H9 (cell line): Measurements from ENCODE around the gene NTNG2. TPM values are rescaled to one million over a fixed set of nuclear protein-coding genes. Genes with fewer than 3 reads are reported as not detected.

Source experiments
- DNase-seq: peaks from one replicate; pipeline ENCODE4 v3.0.0-alpha.2; 2017
- H2AFZ ChIP-seq: one replicate; pipeline ENCODE4 v1.6.1; 2013; ENCODE audit warnings: mild to moderate bottlenecking, low read length, control low read depth, moderate library complexity
- H2AK5ac ChIP-seq: 2 replicates; pipeline ENCODE4 v1.6.1; 2013; ENCODE audit warnings: low read length, control low read depth, mixed read lengths; ENCODE audit not compliant: insufficient read length
- H2BK120ac ChIP-seq: one replicate; pipeline ENCODE4 v1.6.1; 2013; ENCODE audit warnings: low read depth, mild to moderate bottlenecking, low read length, control low read depth, inconsistent platforms; ENCODE audit not compliant: poor library complexity, severe bottlenecking
- H2BK12ac ChIP-seq: 2 replicates; pipeline ENCODE4 v1.6.1; 2013; ENCODE audit warnings: low read length, control low read depth, mixed read lengths, low read depth; ENCODE audit not compliant: insufficient read length
- H2BK15ac ChIP-seq: 2 replicates; pipeline ENCODE4 v1.6.1; 2013; ENCODE audit warnings: low read depth, low read length, control low read depth
- H2BK20ac ChIP-seq: one replicate; pipeline ENCODE4 v1.6.1; 2013; ENCODE audit warnings: low read depth, mild to moderate bottlenecking, low read length, control low read depth, inconsistent platforms; ENCODE audit not compliant: poor library complexity, severe bottlenecking
- H2BK5ac ChIP-seq: 2 replicates; pipeline ENCODE4 v1.6.1; 2013; ENCODE audit warnings: low read length, control low read depth, mixed read lengths; ENCODE audit not compliant: insufficient read length
- H3K14ac ChIP-seq: 2 replicates; pipeline ENCODE4 v1.6.1; 2013; ENCODE audit warnings: low read length, control low read depth; ENCODE audit not compliant: insufficient read depth
- H3K18ac ChIP-seq: 2 replicates; pipeline ENCODE4 v1.6.1; 2013; ENCODE audit warnings: low read depth, mild to moderate bottlenecking, mixed read lengths, low read length, control low read depth; ENCODE audit not compliant: insufficient read length
- H3K23ac ChIP-seq: 2 replicates; pipeline ENCODE4 v1.6.1; 2013; ENCODE audit warnings: low read length, control low read depth, mixed read lengths, low read depth; ENCODE audit not compliant: insufficient read length
- H3K23me2 ChIP-seq: 2 replicates; pipeline ENCODE4 v1.6.1; 2013; ENCODE audit warnings: low read depth, mild to moderate bottlenecking, mixed read lengths, low read length, control low read depth; ENCODE audit not compliant: insufficient read length, poor library complexity, severe bottlenecking
- H3K27ac ChIP-seq: 2 replicates; pipeline ENCODE4 v1.5.1; 2013; ENCODE audit warnings: low read length, control low read depth, mixed read lengths, low read depth; ENCODE audit not compliant: insufficient read length
- H3K27me3 ChIP-seq: 2 replicates; pipeline ENCODE4 v1.6.1; 2013; ENCODE audit warnings: low read length, control low read depth, inconsistent platforms; ENCODE audit not compliant: insufficient read depth
- H3K4ac ChIP-seq: 2 replicates; pipeline ENCODE4 v1.6.1; 2013; ENCODE audit warnings: low read depth, mild to moderate bottlenecking, control low read depth, inconsistent platforms, low read length, moderate library complexity
- H3K4me1 ChIP-seq: 2 replicates; pipeline ENCODE4 v1.6.1; 2013; ENCODE audit warnings: low read length, control low read depth, inconsistent platforms; ENCODE audit not compliant: insufficient read depth
- H3K4me2 ChIP-seq: 2 replicates; pipeline ENCODE4 v1.6.1; 2013; ENCODE audit warnings: low read length, control low read depth, mixed read lengths; ENCODE audit not compliant: insufficient read length, insufficient read depth
- H3K56ac ChIP-seq: 2 replicates; pipeline ENCODE4 v1.6.1; 2013; ENCODE audit warnings: low read depth, mild to moderate bottlenecking, mixed read lengths, low read length, control low read depth; ENCODE audit not compliant: insufficient read length
- H3K79me1 ChIP-seq: 2 replicates; pipeline ENCODE4 v1.6.1; 2013; ENCODE audit warnings: low read depth, mild to moderate bottlenecking, moderate library complexity, low read length, control low read depth, inconsistent platforms; ENCODE audit not compliant: insufficient read depth, poor library complexity, severe bottlenecking
- H3K79me2 ChIP-seq: 2 replicates; pipeline ENCODE4 v1.6.1; 2013; ENCODE audit warnings: low read length, control low read depth, inconsistent platforms; ENCODE audit not compliant: insufficient read depth
- H3K9ac ChIP-seq: 2 replicates; pipeline ENCODE4 v1.6.1; 2013; ENCODE audit warnings: low read length, control low read depth, mixed read lengths; ENCODE audit not compliant: insufficient read length; ENCODE audit errors: extremely low read depth
- H3K9me3 ChIP-seq: one replicate; pipeline ENCODE4 v1.6.1; 2013; ENCODE audit warnings: low read depth, low read length, inconsistent platforms; ENCODE audit not compliant: control insufficient read depth
- H3T11ph ChIP-seq: one replicate; pipeline ENCODE4 v1.6.1; 2013; ENCODE audit warnings: mild to moderate bottlenecking, low read length, control low read depth, inconsistent platforms
- H4K20me1 ChIP-seq: one replicate; pipeline ENCODE4 v1.6.1; 2013; ENCODE audit not compliant: control insufficient read depth, insufficient read length, insufficient read depth
- H4K5ac ChIP-seq: 2 replicates; pipeline ENCODE4 v1.6.1; 2013; ENCODE audit warnings: low read depth, mild to moderate bottlenecking, mixed read lengths, low read length, control low read depth; ENCODE audit not compliant: insufficient read length
- H4K8ac ChIP-seq: replicated peaks from 2 replicates; pipeline ENCODE4 v1.6.1; 2013; ENCODE audit warnings: low read length, control low read depth, mixed read lengths, low read depth; ENCODE audit not compliant: insufficient read length
- H4K91ac ChIP-seq: 2 replicates; pipeline ENCODE4 v1.6.1; 2013; ENCODE audit warnings: low read depth, mild to moderate bottlenecking, moderate library complexity, mixed read lengths, low read length, control low read depth; ENCODE audit not compliant: insufficient read length
- H3K27ac Mint-ChIP-seq, 3 experiments: 2 replicates in 2 of 3; 3 replicates in 1 of 3; pipeline ENCODE4 v1.8.0; 2020 to 2021; ENCODE audit warnings: mixed read lengths in 3 of 3, mild to moderate bottlenecking in 1 of 3, moderate library complexity in 1 of 3
- H3K27me3 Mint-ChIP-seq: 2 replicates; pipeline ENCODE4 v1.8.0; 2021; ENCODE audit warnings: low read depth, mild to moderate bottlenecking, moderate library complexity, mixed read lengths
- H3K36me3 Mint-ChIP-seq, 3 experiments: 2 replicates in 2 of 3; 3 replicates in 1 of 3; pipeline ENCODE4 v1.8.0; 2020 to 2021; ENCODE audit warnings: low read depth in 3 of 3, mixed read lengths in 3 of 3; ENCODE audit not compliant: insufficient read depth in 1 of 3
- H3K4me1 Mint-ChIP-seq, 2 experiments: 2 replicates each; pipeline ENCODE4 v1.8.0; 2020; ENCODE audit warnings: mixed read lengths in 2 of 2
- H3K4me3 Mint-ChIP-seq, 2 experiments: 2 replicates in 1 of 2; 3 replicates in 1 of 2; pipeline ENCODE4 v1.8.0; 2020 to 2021; ENCODE audit warnings: mild to moderate bottlenecking in 2 of 2, mixed read lengths in 2 of 2, moderate library complexity in 1 of 2
- H3K9me3 Mint-ChIP-seq, 2 experiments: 2 replicates in 1 of 2; 3 replicates in 1 of 2; pipeline ENCODE4 v1.8.0; 2020; ENCODE audit warnings: mild to moderate bottlenecking in 2 of 2, mixed read lengths in 2 of 2, moderate library complexity in 1 of 2
- WGBS: extraction: QIAGEN DNeasy Blood & Tissue Kit; methylation state at CpG from one replicate; pipeline ENCODE4 v1.1.7; 2013; ENCODE audit warnings: missing lambda C conversion rate, low lambda C conversion rate, mixed read lengths; ENCODE audit not compliant: insufficient read length; ENCODE audit errors: extremely low coverage; 5-methylcytosine and 5-hydroxymethylcytosine counted together
- total RNA-seq: library from RNA; stranded (reverse); gene quantifications from 2 replicates; pipeline ENCODE4 v1.2.1, GENCODE V29; 2021
- TF ChIP-seq, protein P1 (sequence below): fragments of 200-600 bp; sonication (generic); conservative IDR thresholded peaks from 3 replicates; pipeline ENCODE4 v1.8.0; 2021; ENCODE audit warnings: antibody characterized with exemption, mild to moderate bottlenecking

The NTNG2 gene
- total RNA-seq, 1 experiment from 2014 or later: 0.52 TPM

DNA sequence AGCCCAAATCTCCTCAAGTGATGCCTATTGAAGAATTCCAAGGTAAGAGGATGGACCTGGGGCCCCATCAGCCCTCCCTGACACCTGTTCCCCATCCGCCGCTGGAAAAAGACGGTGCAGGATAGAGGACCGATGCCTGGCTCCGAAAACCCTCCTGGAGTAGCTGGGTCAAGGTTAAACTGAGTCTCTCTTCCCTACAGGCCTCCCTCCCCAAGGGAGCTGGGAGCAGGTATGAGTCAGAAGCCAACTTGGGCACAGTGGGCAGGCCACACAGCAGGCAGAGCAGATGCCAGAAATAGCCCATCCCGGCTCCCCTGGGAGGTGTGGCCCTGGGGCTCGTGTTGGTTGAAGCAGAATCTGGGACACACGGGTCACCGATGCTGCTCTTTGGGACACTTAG is 75.6 kb downstream of the NTNG2 start:
- Histone ChIP-seq H3K23me2 (peaks cover 11% of the 10 kb centered on the region), H3K27ac (no peak overlapping the region), H3K18ac (no peak overlapping the region), H2BK15ac (no peak overlapping the region), H3K9ac (no peak overlapping the region), H2BK5ac (no peak overlapping the region), H4K8ac (no peak overlapping the region), H2AFZ (no peak overlapping the region), H3K4me1 (no peaks in the 10 kb centered on the region), H3K23ac (no peak overlapping the region), H2BK12ac (no peak overlapping the region), H4K91ac (no peak overlapping the region), H3K56ac (no peak overlapping the region), H3K4ac (no peak overlapping the region), H4K5ac (no peak overlapping the region), H3K14ac (no peak overlapping the region), H3K79me1 (no peaks in the 10 kb centered on the region), H2BK20ac (no peak overlapping the region), H3T11ph (no peak overlapping the region), H2AK5ac (no peak overlapping the region), H4K20me1 (no peaks in the 10 kb centered on the region), H3K4me2 (no peak overlapping the region), H3K79me2 (no peaks in the 10 kb centered on the region), H3K27me3 (no peaks in the 10 kb centered on the region; the same call in 1 of the 2 replicates), H3K9me3 (no peaks in the 10 kb centered on the region), H2BK120ac (no peak overlapping the region)
- Mint-ChIP-seq H3K27me3 (peaks cover 37% of the 10 kb centered on the region), H3K9me3 (no peaks in the 10 kb centered on the region), H3K27ac (no peak overlapping the region), H3K4me3 (no peak overlapping the region; a peak in 1 of 5 replicates), H3K36me3 (no peaks in the 10 kb centered on the region; a peak in 1 of 7 replicates), H3K4me1 (peaks cover 2 to 23% of the 10 kb centered on the region in 2 experiments; a peak in 3 of 4 replicates)
- TF ChIP-seq, protein P1, sequence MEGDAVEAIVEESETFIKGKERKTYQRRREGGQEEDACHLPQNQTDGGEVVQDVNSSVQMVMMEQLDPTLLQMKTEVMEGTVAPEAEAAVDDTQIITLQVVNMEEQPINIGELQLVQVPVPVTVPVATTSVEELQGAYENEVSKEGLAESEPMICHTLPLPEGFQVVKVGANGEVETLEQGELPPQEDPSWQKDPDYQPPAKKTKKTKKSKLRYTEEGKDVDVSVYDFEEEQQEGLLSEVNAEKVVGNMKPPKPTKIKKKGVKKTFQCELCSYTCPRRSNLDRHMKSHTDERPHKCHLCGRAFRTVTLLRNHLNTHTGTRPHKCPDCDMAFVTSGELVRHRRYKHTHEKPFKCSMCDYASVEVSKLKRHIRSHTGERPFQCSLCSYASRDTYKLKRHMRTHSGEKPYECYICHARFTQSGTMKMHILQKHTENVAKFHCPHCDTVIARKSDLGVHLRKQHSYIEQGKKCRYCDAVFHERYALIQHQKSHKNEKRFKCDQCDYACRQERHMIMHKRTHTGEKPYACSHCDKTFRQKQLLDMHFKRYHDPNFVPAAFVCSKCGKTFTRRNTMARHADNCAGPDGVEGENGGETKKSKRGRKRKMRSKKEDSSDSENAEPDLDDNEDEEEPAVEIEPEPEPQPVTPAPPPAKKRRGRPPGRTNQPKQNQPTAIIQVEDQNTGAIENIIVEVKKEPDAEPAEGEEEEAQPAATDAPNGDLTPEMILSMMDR: no peak
- WGBS: no CpG with 5 or more reads among the region's 9 CpGs
- no peak for DNase-seq
